Measurements from ENCODE around the gene STK24. TPM values are rescaled to one million over a fixed set of nuclear protein-coding genes. Genes with fewer than 3 reads are reported as not detected.

STK24 gene
- total RNA-seq, 1 donor from 2014 or later, result 88.4 TPM

DNA sequence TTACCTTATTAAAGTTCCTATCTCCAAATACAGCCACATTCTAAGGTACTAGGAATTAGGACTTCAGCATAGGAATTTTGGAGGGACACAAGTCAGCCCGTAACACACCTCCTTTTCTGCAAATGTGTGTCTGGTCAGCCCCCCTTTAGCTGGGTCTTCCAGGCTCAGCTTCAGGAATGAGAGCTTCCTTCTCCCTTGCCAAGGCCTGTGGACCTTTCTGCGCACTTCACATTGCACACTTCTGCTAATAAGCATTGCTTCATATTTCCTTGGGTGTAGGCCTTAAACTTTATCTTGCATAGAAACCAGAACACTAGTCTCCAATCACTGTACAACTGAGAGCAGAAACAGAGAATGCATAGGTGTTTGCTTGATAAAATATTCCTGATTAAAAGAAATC, 4.5 kb upstream of the STK24 start:
- Mint-ChIP-seq H3K4me1 (peaks cover 72% of the 10 kb centered on the region), H3K9me3 (no peaks in the 10 kb centered on the region), H3K27ac (peak overlapping the region; percentile 91), H3K4me3 (no peak overlapping the region), H3K36me3 (no peaks in the 10 kb centered on the region), H3K27me3 (ENCODE audit: low read depth) (no peaks in the 10 kb centered on the region)
- DNase-seq (ENCODE audit: low spot score in 2 of 2, unreplicated experiment in 2 of 2), result no peak
- TF ChIP-seq, protein P1, sequence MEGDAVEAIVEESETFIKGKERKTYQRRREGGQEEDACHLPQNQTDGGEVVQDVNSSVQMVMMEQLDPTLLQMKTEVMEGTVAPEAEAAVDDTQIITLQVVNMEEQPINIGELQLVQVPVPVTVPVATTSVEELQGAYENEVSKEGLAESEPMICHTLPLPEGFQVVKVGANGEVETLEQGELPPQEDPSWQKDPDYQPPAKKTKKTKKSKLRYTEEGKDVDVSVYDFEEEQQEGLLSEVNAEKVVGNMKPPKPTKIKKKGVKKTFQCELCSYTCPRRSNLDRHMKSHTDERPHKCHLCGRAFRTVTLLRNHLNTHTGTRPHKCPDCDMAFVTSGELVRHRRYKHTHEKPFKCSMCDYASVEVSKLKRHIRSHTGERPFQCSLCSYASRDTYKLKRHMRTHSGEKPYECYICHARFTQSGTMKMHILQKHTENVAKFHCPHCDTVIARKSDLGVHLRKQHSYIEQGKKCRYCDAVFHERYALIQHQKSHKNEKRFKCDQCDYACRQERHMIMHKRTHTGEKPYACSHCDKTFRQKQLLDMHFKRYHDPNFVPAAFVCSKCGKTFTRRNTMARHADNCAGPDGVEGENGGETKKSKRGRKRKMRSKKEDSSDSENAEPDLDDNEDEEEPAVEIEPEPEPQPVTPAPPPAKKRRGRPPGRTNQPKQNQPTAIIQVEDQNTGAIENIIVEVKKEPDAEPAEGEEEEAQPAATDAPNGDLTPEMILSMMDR (IDR thresholded peaks at IDR 0.05; ENCODE audit: unreplicated experiment), result no peak

DNA sequence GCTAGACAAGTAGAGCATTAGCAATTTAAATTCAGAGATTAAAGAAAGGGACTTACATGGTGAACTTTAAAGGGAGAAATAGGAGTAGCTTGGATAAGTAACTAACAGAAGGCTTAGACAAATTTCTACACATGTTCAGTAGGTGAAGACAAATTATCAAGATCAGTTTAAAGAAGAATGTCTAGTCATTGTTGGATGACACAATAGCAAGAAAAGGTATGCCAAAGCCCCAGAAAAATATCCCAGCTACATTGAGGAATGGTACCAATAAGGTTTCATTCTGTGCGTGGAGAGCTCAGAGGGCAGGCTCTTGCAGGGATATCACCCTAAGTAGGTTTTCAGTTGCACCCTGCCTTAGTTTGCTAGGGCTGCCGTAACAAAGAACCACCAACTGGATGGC, 3.5 kb upstream of the STK24 start:
- H3K4me3 Mint-ChIP-seq, result no peak overlapping the region
- H3K9me3 Mint-ChIP-seq, result no peaks in the 10 kb centered on the region

DNA sequence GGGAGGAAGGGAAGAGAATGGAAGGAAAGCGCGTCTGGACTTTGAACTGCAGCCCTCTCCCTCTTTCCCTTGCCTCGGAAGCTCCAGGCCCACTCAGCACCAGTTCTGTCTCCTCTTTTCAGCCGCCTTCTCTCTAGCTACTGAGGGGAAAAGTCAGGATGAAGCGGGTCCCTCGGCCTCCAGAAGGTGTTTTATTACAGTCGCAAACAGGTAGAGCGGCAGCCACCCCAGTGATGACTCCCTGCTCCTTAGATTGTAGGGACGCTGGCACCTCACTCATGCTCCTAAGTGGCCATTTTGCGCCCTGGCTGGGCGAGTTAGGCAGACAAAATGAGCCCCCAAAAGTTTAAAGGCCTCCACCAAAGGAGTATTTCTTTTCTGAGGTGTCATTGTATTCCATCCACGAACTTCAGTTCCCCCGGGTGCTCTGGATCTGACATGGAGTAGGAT, 954 bp upstream of the STK24 start:
- Mint-ChIP-seq H3K27me3 (ENCODE audit: low read depth) (no peaks in the 10 kb centered on the region), H3K4me1 (peaks cover 70% of the 10 kb centered on the region), H3K27ac (peak overlapping the region; percentile 99), H3K9me3 (no peaks in the 10 kb centered on the region), H3K36me3 (no peaks in the 10 kb centered on the region), H3K4me3 (peak overlapping the region; percentile 74)
- TF ChIP-seq, protein P1 (IDR thresholded peaks at IDR 0.05; ENCODE audit: unreplicated experiment), result no peak
- DNase-seq (ENCODE audit: low spot score in 2 of 2, unreplicated experiment in 2 of 2), result no peak

More for the DNA sequence above, 3.5 kb upstream of the STK24 start:
- H3K27ac Mint-ChIP-seq, result peak overlapping the region; percentile 18
- peaks cover 66% of the 10 kb centered on the region for H3K4me1 Mint-ChIP-seq
- TF ChIP-seq, protein P1 (IDR thresholded peaks at IDR 0.05; ENCODE audit: unreplicated experiment), result no peak
- H3K27me3 Mint-ChIP-seq (ENCODE audit: low read depth), result no peaks in the 10 kb centered on the region
- no peak for DNase-seq (ENCODE audit: low spot score in 2 of 2, unreplicated experiment in 2 of 2)
- H3K36me3 Mint-ChIP-seq, result no peaks in the 10 kb centered on the region

DNA sequence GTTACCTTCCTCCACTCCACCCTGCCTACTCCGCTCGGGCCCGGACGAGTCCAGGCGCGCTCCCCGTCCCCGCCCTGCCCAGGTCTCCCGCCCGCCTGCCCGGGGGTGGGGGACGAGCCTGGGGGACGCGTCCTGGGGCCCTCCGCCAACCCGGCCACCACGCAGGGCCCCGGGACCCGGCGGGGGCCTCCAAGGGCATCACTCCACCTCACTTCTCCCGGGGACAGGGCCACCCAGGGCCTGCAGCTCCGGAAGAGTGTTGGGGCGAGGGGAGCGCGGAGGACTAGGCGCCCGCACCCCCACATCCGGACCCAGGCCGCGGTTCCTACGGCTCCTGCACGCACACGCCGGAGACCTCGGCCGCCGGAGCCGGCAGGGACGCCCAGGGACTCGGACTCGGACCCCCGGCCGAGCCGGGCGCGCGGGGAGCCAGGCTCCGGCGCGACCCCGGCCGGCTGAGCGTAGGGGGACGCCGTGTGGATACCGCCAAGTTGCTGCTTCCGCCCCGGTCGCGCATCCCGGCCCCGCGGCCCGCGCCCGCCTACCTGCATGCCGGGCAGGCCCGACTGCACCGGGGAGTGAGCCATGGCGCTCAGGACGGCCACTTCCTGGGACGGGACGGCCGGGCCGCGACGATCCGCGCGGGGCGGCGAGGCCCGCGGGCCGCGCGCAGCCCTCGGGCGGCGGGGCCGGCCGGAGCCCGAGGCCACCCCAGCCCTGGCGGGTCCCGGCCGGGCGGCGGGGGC, 534 bp downstream of the STK24 start:
- peak; percentile 33 to 65 for DNase-seq (ENCODE audit: low spot score in 2 of 2, unreplicated experiment in 2 of 2)

DNA sequence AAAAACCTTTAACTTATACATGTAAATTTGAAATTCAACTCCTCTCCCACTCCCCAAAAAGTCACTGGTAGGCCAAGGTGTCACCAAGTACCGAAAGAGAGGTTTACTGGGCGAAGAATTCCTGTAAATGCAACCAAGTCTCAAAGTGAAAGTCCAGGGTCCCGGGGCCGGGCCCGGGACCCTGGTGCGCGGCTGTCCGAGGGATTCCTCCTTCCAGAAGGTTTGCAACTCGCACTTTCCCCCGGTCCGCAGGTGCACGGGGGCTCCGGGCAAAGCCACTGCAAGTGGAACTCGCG, 1.1 kb downstream of the STK24 start:
- Mint-ChIP-seq H3K27ac (peak overlapping the region; percentile 95), H3K36me3 (no peaks in the 10 kb centered on the region), H3K27me3 (ENCODE audit: low read depth) (no peaks in the 10 kb centered on the region), H3K9me3 (no peaks in the 10 kb centered on the region), H3K4me3 (peak overlapping the region; percentile 82), H3K4me1 (peaks cover 71% of the 10 kb centered on the region)
- TF ChIP-seq, protein P1 (IDR thresholded peaks at IDR 0.05; ENCODE audit: unreplicated experiment), result no peak
- no peak for DNase-seq (ENCODE audit: low spot score in 2 of 2, unreplicated experiment in 2 of 2)

More for the DNA sequence above, 534 bp downstream of the STK24 start:
- Mint-ChIP-seq H3K9me3 (no peaks in the 10 kb centered on the region), H3K27ac (peak overlapping the region; percentile 95), H3K4me3 (peak overlapping the region; percentile 82), H3K36me3 (no peaks in the 10 kb centered on the region), H3K27me3 (ENCODE audit: low read depth) (no peaks in the 10 kb centered on the region), H3K4me1 (peaks cover 69% of the 10 kb centered on the region)
- TF ChIP-seq, protein P1 (IDR thresholded peaks at IDR 0.05; ENCODE audit: unreplicated experiment), result no peak

Measured in mesothelial cell of epicardium (in vitro differentiated cells).